HepG2 (cell line): ENCODE data around the gene CDH23. TPM values are rescaled to one million over a fixed set of nuclear protein-coding genes. Genes with fewer than 3 reads are reported as not detected.
A peak's percentile ranks its signal among the peaks of the same experiment; 100 is the strongest.

ENCODE experiments used
- ATAC-seq: fragments of 200-7000 bp; cut with Tn5 transposase; 3 replicates; pipeline ENCODE4 v1.9.1; 2020; ENCODE audit warnings: mild to moderate bottlenecking, moderate library complexity
- BruUV-seq: library from RNA; stranded (reverse); fragments of 400-500 nt; replicated peaks from 2 replicates; lab custom pipeline; 2021; lab: Mats Ljungman, UMichigan
- CTCF ChIA-PET: fragments of 300-600 bp; formaldehyde crosslinking; extraction: SDS; loops from one replicate; lab custom pipeline; 2021; ENCODE audit warnings: low total read pairs, inconsistent platforms, low intra/inter-chr PET ratio; lab: Yijun Ruan, JAX
- POLR2A ChIA-PET: fragments of 350-600 bp; sonication (Branson Sonifier 250); formaldehyde crosslinking; loops from one replicate; lab custom pipeline; 2020; ENCODE audit warnings: antibody characterized with exemption, inconsistent platforms; lab: Yijun Ruan, JAX
- DNase-seq: peaks from one replicate; pipeline ENCODE4 v3.0.0-alpha.2; 2015; ENCODE audit warnings: low spot score
- FAIRE-seq: peaks from 3 replicates; lab custom pipeline; 2011; peaks lifted over from hg19 to GRCh38; lab: Jason Lieb, UNC
- H2AFZ ChIP-seq: one replicate; pipeline ENCODE4 v1.6.1; 2011; ENCODE audit warnings: low read length, inconsistent platforms
- H3K27ac ChIP-seq: fragments of 300-600 bp; 3 replicates; pipeline ENCODE4 v1.8.0; 2011; ENCODE audit warnings: mixed run types, mild to moderate bottlenecking, mixed read lengths, low read length, inconsistent platforms; ENCODE audit not compliant: insufficient read depth; ENCODE audit errors: extremely low read length
- H3K27me3 ChIP-seq, 2 experiments: fragments of 200-600 bp in 1 of 2; 2 replicates in 1 of 2; 3 replicates in 1 of 2; pipeline versions ENCODE4 v1.6.0 to v1.8.0; 2011; ENCODE audit warnings: low read length in 2 of 2, mild to moderate bottlenecking in 2 of 2, moderate library complexity in 2 of 2, inconsistent platforms in 1 of 2; ENCODE audit not compliant: insufficient read depth in 2 of 2, control insufficient read depth in 1 of 2
- H3K36me3 ChIP-seq, 2 experiments: fragments of 200-600 bp in 1 of 2; replicated peaks in 1 of 2; 2 replicates in 1 of 2; 3 replicates in 1 of 2; pipeline versions ENCODE4 v1.5.1 to v1.8.0; 2011; ENCODE audit warnings: low read length in 2 of 2, inconsistent platforms in 1 of 2; ENCODE audit not compliant: insufficient read depth in 2 of 2, control insufficient read depth in 1 of 2
- H3K4me1 ChIP-seq: 2 replicates; pipeline ENCODE4 v1.5.1; 2012; ENCODE audit warnings: low read length, inconsistent platforms; ENCODE audit not compliant: insufficient read depth
- H3K4me2 ChIP-seq: 2 replicates; pipeline ENCODE4 v1.6.0; 2011; ENCODE audit warnings: low read depth, low read length, inconsistent platforms
- H3K4me3 ChIP-seq, 3 experiments: fragments of 200-600 bp in 1 of 3; sonication (generic), shearing (Covaris generic) in 1 of 3; replicated peaks in 1 of 3; 2 replicates each; pipeline ENCODE4 v1.5.1; 2011 to 2016; ENCODE audit warnings: low read length in 3 of 3, inconsistent platforms in 2 of 3, low read depth in 2 of 3, mild to moderate bottlenecking in 2 of 3, control low read depth in 1 of 3, mixed read lengths in 1 of 3; ENCODE audit not compliant: insufficient read depth in 1 of 3
- H3K79me2 ChIP-seq: one replicate; pipeline ENCODE4 v1.6.1; 2011; ENCODE audit warnings: low read length, inconsistent platforms; ENCODE audit not compliant: insufficient read depth
- H3K9ac ChIP-seq: 2 replicates; pipeline ENCODE4 v1.6.0; 2011; ENCODE audit warnings: mild to moderate bottlenecking, low read depth, low read length, inconsistent platforms; ENCODE audit not compliant: insufficient read depth
- H3K9me3 ChIP-seq: 2 replicates; pipeline ENCODE4 v1.5.1; 2012; ENCODE audit warnings: mild to moderate bottlenecking, low read length
- H4K20me1 ChIP-seq: 2 replicates; pipeline ENCODE4 v1.6.0; 2011; ENCODE audit warnings: inconsistent platforms, mild to moderate bottlenecking, low read length, moderate library complexity; ENCODE audit not compliant: insufficient read depth
- ATM ChIP-seq: fragments of 450-650 bp; IDR thresholded peaks from 2 replicates; pipeline ENCODE4 v1.7.1; 2017; ENCODE audit warnings: mild to moderate bottlenecking, borderline replicate concordance
- BRD4 ChIP-seq: sonication (generic); formaldehyde crosslinking; IDR thresholded peaks from 2 replicates; pipeline ENCODE4 v1.4.0; 2020; ENCODE audit warnings: missing genetic modification reagents
- FOSL2 ChIP-seq: sonication (generic); formaldehyde crosslinking; IDR thresholded peaks from 2 replicates; pipeline ENCODE4 v1.4.0; 2020; ENCODE audit warnings: missing genetic modification reagents
- RARA ChIP-seq: IDR thresholded peaks from 2 replicates; pipeline ENCODE4 v1.6.1; 2016; ENCODE audit warnings: missing genetic modification reagents, missing compliant biosample characterization
- SAP130 ChIP-seq: IDR thresholded peaks from 2 replicates; pipeline ENCODE4 v1.6.1; 2016; ENCODE audit warnings: low read depth
- SOX6 ChIP-seq, 2 experiments: fragments of 450-650 bp in 1 of 2; sonication (generic) in 1 of 2; formaldehyde crosslinking in 1 of 2; IDR thresholded peaks; 2 replicates each; pipeline versions ENCODE4 v1.4.0 to v1.6.1; 2017 to 2020; ENCODE audit warnings: antibody characterized with exemption in 1 of 2, mild to moderate bottlenecking in 1 of 2, missing genetic modification reagents in 1 of 2
- ZNF629 ChIP-seq: sonication (generic); formaldehyde crosslinking; conservative IDR thresholded peaks from 2 replicates; pipeline ENCODE4 v1.5.0; 2020; ENCODE audit warnings: missing genetic modification reagents
- WGBS: methylation state at CpG from one replicate; pipeline ENCODE4 v1.1.6; 2017; ENCODE audit warnings: low lambda C conversion rate; 5-methylcytosine and 5-hydroxymethylcytosine counted together
- in situ Hi-C: cut with HindIII; loops from 2 replicates; pipeline ENCODE4 v1.10.0; 2017; ENCODE audit warnings: low pct_unique_long_range_greater_than_20kb; ENCODE audit not compliant: extremely low pct_ligation_motif_present
- intact Hi-C: fragments of 100-400 bp; cut with micrococcal nuclease; formaldehyde crosslinking; loops from one replicate; pipeline ENCODE4 v1.10.0; 2022; ENCODE audit not compliant: unreplicated experiment
- polyA plus RNA-seq, 8 experiments: library from polyadenylated mRNA; depleted of rRNA in 3 of 8; stranded (reverse) in 7 of 8; unstranded in 1 of 8; fragments of >200 nt; fragmentation: Illumina TruSeq in 4 of 8; extraction: Trizol in 4 of 8; gene quantifications; 2 replicates each; pipeline versions ENCODE4 v1.2.1 to v1.2.3, GENCODE V29; 2011 to 2016; ENCODE audit warnings: low read depth in 4 of 8, missing spikeins in 1 of 8, mixed read lengths in 1 of 8; ENCODE audit not compliant: insufficient read depth in 1 of 8
- total RNA-seq, 5 experiments: library from RNA; depleted of rRNA; stranded (reverse); fragments of >200 nt; fragmentation: Illumina TruSeq; extraction: Trizol; gene quantifications; 2 replicates each; pipeline ENCODE4 v1.2.3, GENCODE V29; 2016; ENCODE audit warnings: low read depth in 1 of 5
- TF ChIP-seq, protein P1 (sequence below): sonication (generic); formaldehyde crosslinking; IDR thresholded peaks from 2 replicates; pipeline ENCODE4 v1.5.0; 2020; ENCODE audit warnings: mild to moderate bottlenecking, missing genetic modification reagents, moderate library complexity

Gene CDH23
- total and polyA plus RNA-seq, 2 of the 13 experiments (the other 11 are each of a cell fraction or from before 2014, with no cell fraction given): 0.13 TPM; not detected in 1

DNA sequence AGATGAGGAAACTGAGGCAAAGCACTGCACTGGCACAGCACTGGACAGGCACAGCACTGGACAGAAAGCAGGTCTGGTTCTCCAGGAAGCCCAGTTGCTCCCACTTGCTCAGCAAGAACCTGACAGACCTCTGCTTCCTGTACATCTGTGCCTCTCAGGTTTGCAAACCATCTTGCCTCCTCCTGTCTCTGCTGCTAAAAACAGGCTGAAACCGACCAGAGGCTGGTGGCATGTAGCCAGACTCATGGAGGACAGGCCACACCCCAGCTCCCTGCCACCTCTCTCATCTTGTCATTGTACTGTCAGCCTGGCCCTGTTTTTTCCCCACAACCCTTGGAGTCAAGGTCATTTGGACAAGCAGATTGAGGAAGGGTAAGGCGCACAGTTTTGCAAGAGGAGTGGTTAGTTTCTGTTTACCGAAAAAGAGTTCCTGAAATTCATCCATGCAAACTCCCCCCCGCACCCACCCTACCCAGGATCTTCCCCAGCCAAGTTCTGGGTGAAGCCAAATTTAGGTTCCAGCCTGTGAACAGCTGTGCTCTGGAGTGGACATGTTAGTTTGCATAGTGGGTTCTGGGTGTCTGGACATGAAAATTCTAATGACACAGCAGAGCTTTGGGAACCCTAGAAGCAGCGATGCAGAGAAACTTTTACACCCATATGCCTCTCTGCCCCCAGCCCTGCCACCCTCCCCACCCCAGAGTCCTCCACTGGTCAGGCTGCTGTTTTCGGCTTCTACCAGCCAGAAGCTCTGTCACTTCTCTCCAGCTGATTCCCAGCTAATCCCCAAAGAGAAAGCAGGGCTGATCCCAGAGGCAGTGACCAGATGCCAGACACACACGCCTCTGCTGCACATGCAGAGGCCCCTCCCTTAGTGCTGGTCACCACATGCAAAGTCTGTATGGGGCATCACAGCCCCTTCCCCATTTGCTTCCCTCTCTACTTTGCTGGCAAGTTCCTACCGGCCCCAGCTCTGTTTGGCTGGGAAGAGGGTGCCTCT is 331.3 kb downstream of the CDH23 start:
- TF ChIP-seq RARA (CRISPR knock-in tag): 0 out of 2 replicates have a peak, but pooled peaks have one; percentile 11
- peak; percentile 65 for TF ChIP-seq ZNF629
- TF ChIP-seq SAP130 (CRISPR knock-in tag): 0 out of 2 replicates have a peak, but pooled peaks have one; percentile 14
- TF ChIP-seq, protein P1, sequence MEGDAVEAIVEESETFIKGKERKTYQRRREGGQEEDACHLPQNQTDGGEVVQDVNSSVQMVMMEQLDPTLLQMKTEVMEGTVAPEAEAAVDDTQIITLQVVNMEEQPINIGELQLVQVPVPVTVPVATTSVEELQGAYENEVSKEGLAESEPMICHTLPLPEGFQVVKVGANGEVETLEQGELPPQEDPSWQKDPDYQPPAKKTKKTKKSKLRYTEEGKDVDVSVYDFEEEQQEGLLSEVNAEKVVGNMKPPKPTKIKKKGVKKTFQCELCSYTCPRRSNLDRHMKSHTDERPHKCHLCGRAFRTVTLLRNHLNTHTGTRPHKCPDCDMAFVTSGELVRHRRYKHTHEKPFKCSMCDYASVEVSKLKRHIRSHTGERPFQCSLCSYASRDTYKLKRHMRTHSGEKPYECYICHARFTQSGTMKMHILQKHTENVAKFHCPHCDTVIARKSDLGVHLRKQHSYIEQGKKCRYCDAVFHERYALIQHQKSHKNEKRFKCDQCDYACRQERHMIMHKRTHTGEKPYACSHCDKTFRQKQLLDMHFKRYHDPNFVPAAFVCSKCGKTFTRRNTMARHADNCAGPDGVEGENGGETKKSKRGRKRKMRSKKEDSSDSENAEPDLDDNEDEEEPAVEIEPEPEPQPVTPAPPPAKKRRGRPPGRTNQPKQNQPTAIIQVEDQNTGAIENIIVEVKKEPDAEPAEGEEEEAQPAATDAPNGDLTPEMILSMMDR (CRISPR knock-in tag): no peak
- TF ChIP-seq BRD4: no peak
- no peak for TF ChIP-seq ATM
- no peak for TF ChIP-seq SOX6 (IDR thresholded peaks at IDR 0.05)
- no peak for TF ChIP-seq SOX6 (CRISPR knock-in tag; IDR thresholded peaks at IDR 0.05)
- no peak for TF ChIP-seq FOSL2 (CRISPR knock-in tag)
- Histone ChIP-seq H3K36me3 (no peaks in the 10 kb centered on the region), H3K4me1 (peaks cover 50% of the 10 kb centered on the region), H3K27me3 (peaks cover 1 to 26% of the 10 kb centered on the region in 2 experiments; a peak in 3 of 5 replicates), H4K20me1 (no peaks in the 10 kb centered on the region), H3K9ac (no peak overlapping the region), H3K4me2 (peak overlapping the region; percentile 29; the same call in 1 of the 2 replicates), H2AFZ (no peak overlapping the region), H3K27ac (no peak overlapping the region), H3K4me3 (peak overlapping the region in 1 of 3 experiments; percentile 2; a peak in 1 of 6 replicates), H3K79me2 (no peaks in the 10 kb centered on the region), H3K9me3 (no peaks in the 10 kb centered on the region)
- in situ Hi-C loops: no loop called here
- intact Hi-C loops: no loop called here
- peak; percentile 18 for FAIRE-seq
- ATAC-seq: peak; percentile 26; the same call in 2 of the 3 replicates
- ChIA-PET POLR2A (no interaction called here), CTCF (no interaction called here)
- no TSS peak for BruUV-seq
- DNase-seq: peak; percentile 60
- 2% methylated on average over 7 of the region's 8 CpGs for WGBS
